ENCODE measurements around the gene DZIP3.

GRCh38 chr3:108548304-108548703, 41.2 kb upstream of the DZIP3 start:
- no peak for TF ChIP-seq CTCF (IDR thresholded peaks at IDR 0.05)
- no peak for TF ChIP-seq POLR2A (IDR thresholded peaks at IDR 0.05)
- TF ChIP-seq POLR2AphosphoS5 (IDR thresholded peaks at IDR 0.05) = no peak
